ENCODE results near the gene FXYD5.

- no peak for TF ChIP-seq CTCF (IDR thresholded peaks at IDR 0.05)
- TF ChIP-seq POLR2A (IDR thresholded peaks at IDR 0.05): no peak
Observed at GRCh38 chr19:35162471-35163326, 8.2 kb downstream of the FXYD5 start.

All from Peyer's patch (tissue), 4 donors.